Uterus (tissue), 4 donors: ENCODE results near the gene SERPINC1. TPM values are rescaled to one million over a fixed set of nuclear protein-coding genes. Genes with fewer than 3 reads are reported as not detected.

Experiments used
- DNase-seq, 2 donors: peaks; one replicate each; pipeline ENCODE4 v3.0.0-alpha.2; 2019 to 2020
- H3K27ac ChIP-seq, 2 donors: fragments of 200-600 bp; sonication (generic); 1 replicate in 1 of 2; 2 replicates in 1 of 2; pipeline ENCODE4 v1.5.1; 2016 to 2018
- H3K27me3 ChIP-seq, 2 donors: fragments of 200-600 bp; sonication (generic); one replicate each; pipeline ENCODE4 v1.5.1; 2018 to 2019; ENCODE audit warnings: control low read depth in 1 of 2
- H3K36me3 ChIP-seq, 2 donors: fragments of 200-600 bp; sonication (generic); one replicate each; pipeline ENCODE4 v1.5.1; 2019; ENCODE audit warnings: control low read depth in 1 of 2
- H3K4me1 ChIP-seq, 2 donors: fragments of 200-600 bp; sonication (generic); one replicate each; pipeline ENCODE4 v1.5.1; 2018 to 2019; ENCODE audit warnings: control low read depth in 1 of 2
- H3K4me3 ChIP-seq, 2 donors: fragments of 200-600 bp; sonication (generic); 1 replicate in 1 of 2; 2 replicates in 1 of 2; pipeline ENCODE4 v1.5.1; 2018 to 2019; ENCODE audit warnings: mild to moderate bottlenecking in 1 of 2
- H3K9me3 ChIP-seq, 2 donors: fragments of 200-600 bp; sonication (generic); one replicate each; pipeline ENCODE4 v1.5.1; 2019; ENCODE audit warnings: control low read depth in 1 of 2
- POLR2A ChIP-seq, 2 donors: fragments of 450-650 bp; IDR thresholded peaks; one replicate each; pipeline ENCODE4 v1.6.1; 2016; ENCODE audit warnings: antibody characterized with exemption in 2 of 2, mild to moderate bottlenecking in 1 of 2, moderate library complexity in 1 of 2
- intact Hi-C: fragments of 100-400 bp; cut with DNase I; formaldehyde crosslinking; loops from one replicate; pipeline ENCODE4 v1.15.1; 2023; ENCODE audit warnings: low total_unique reads
- total RNA-seq, 4 donors: library from RNA; depleted of rRNA in 3 of 4; stranded (reverse); fragments of >200 nt in 3 of 4; gene quantifications; one replicate each; pipeline versions ENCODE4 v1.1.0 to v1.2.4, GENCODE V29; 2014 to 2023
- TF ChIP-seq, protein P1 (sequence below), 4 experiments: fragments of 200-600 bp in 2 of 4; fragments of 450-650 bp in 2 of 4; sonication (generic) in 2 of 4; IDR thresholded peaks; one replicate each; pipeline ENCODE4 v1.5.1; 2016 to 2019; ENCODE audit warnings: antibody characterized with exemption in 4 of 4, mild to moderate bottlenecking in 2 of 4, moderate library complexity in 1 of 4
- donor health status: DM: yes; HTN: yes; CAD: no.

The SERPINC1 gene
- total RNA-seq, 4 donors from 2014 or later, result 1.0 TPM; not detected in 3

- Histone ChIP-seq H3K27ac (no peak overlapping the region), H3K9me3 (no peaks in the 10 kb centered on the region), H3K27me3 (no peaks in the 10 kb centered on the region), H3K4me3 (no peak overlapping the region), H3K4me1 (no peaks in the 10 kb centered on the region), H3K36me3 (no peaks in the 10 kb centered on the region)
- TF ChIP-seq, protein P1, sequence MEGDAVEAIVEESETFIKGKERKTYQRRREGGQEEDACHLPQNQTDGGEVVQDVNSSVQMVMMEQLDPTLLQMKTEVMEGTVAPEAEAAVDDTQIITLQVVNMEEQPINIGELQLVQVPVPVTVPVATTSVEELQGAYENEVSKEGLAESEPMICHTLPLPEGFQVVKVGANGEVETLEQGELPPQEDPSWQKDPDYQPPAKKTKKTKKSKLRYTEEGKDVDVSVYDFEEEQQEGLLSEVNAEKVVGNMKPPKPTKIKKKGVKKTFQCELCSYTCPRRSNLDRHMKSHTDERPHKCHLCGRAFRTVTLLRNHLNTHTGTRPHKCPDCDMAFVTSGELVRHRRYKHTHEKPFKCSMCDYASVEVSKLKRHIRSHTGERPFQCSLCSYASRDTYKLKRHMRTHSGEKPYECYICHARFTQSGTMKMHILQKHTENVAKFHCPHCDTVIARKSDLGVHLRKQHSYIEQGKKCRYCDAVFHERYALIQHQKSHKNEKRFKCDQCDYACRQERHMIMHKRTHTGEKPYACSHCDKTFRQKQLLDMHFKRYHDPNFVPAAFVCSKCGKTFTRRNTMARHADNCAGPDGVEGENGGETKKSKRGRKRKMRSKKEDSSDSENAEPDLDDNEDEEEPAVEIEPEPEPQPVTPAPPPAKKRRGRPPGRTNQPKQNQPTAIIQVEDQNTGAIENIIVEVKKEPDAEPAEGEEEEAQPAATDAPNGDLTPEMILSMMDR (IDR thresholded peaks at IDR 0.05), result no peak
- no peak for TF ChIP-seq POLR2A (IDR thresholded peaks at IDR 0.05)
- intact Hi-C loops, result no loop called here
- no peak for DNase-seq
These were observed 4.0 kb downstream of the SERPINC1 start for GRCh38 chr1:173913111-173913510.

DNA sequence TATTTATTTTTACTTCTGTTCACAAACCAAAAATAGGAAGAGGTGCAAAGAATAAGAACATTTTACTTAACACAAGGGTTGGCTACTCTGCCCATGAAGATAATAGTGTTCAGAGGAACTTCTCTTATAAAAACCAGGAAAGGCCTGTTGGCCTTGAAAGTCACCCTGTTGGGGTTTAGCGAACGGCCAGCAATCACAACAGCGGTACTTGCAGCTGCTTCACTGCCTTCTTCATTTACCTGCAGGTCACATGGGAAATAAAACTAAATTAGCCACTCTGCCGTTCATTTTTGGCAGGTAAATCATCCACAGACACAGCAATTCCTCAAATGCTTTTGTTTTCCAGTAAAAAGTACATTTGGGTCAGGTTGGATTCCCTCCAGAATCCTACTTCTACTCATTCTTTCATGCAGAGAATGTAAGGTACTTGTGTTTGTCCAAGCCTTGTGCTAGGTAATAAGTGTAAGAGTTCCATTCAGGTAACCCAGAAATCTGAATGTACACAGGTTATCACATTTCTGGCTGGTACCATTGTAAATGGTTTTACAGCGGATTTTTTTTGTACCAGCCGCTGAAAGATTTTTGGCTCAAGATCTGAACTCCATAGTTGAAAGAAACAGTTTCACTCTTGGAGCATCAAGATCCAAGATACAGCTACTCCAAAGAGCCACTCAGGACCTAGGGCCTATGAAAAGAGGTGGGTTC is 13.1 kb downstream of the SERPINC1 start:
- Histone ChIP-seq H3K4me1 (no peaks in the 10 kb centered on the region), H3K4me3 (no peak overlapping the region), H3K27ac (no peak overlapping the region), H3K9me3 (no peaks in the 10 kb centered on the region), H3K36me3 (no peaks in the 10 kb centered on the region), H3K27me3 (no peaks in the 10 kb centered on the region)
- no peak for DNase-seq
- intact Hi-C loops, result no loop called here
- TF ChIP-seq, protein P1 (IDR thresholded peaks at IDR 0.05), result no peak
- no peak for TF ChIP-seq POLR2A (IDR thresholded peaks at IDR 0.05)

DNA sequence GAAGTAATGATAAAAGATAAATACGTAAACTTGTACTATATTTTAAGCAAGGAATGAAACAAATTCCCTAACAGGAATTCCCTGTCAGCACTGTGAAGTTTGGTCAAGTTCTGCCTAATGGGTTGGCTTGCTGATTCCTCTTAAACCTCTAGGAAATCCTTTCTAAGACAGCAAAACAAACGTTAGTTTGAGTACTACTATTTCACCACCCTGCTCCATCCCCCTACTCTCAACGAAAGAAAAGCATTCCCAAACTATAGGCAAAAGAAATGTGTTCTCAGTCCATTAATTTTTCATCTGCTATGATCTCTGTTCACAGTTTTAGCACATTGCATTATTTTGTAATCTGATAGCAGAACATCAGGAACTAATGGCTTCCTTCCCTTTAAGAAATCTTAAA is 16.1 kb downstream of the SERPINC1 start:
- H3K9me3 ChIP-seq, result no peaks in the 10 kb centered on the region
- no peaks in the 10 kb centered on the region for H3K27me3 ChIP-seq
- no peaks in the 10 kb centered on the region for H3K4me1 ChIP-seq
- no peak overlapping the region for H3K27ac ChIP-seq
- H3K36me3 ChIP-seq, result no peaks in the 10 kb centered on the region
- DNase-seq, result no peak
- no peak overlapping the region for H3K4me3 ChIP-seq
- intact Hi-C loops, result no loop called here
- no peak for TF ChIP-seq POLR2A (IDR thresholded peaks at IDR 0.05)
- TF ChIP-seq, protein P1 (IDR thresholded peaks at IDR 0.05), result no peak

DNA sequence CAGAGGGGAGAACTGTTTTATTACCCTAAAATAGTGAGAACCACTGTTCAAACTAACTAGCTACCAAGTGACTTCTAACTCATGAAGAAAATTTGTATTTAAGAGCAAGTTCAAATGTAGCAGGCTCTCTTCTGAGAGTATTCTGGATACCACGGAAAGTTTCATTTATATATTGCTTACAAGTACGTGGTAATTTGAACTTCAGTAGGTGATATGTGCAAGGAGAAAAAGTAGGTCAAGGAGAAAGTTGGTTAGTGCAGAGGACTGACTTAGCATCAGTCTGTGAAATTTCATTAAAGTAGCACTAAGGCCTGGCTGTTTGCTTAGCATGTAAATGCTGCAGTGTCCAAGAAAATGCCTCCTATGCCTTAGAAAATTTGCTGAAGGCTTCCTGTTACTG is 16.7 kb downstream of the SERPINC1 start:
- no peak for DNase-seq
- Histone ChIP-seq H3K4me3 (no peak overlapping the region), H3K4me1 (no peaks in the 10 kb centered on the region), H3K36me3 (no peaks in the 10 kb centered on the region), H3K9me3 (no peaks in the 10 kb centered on the region), H3K27ac (no peak overlapping the region), H3K27me3 (no peaks in the 10 kb centered on the region)
- TF ChIP-seq, protein P1 (IDR thresholded peaks at IDR 0.05), result no peak
- no peak for TF ChIP-seq POLR2A (IDR thresholded peaks at IDR 0.05)
- intact Hi-C loops, result no loop called here

- no peak for TF ChIP-seq POLR2A (IDR thresholded peaks at IDR 0.05)
- TF ChIP-seq, protein P1 (IDR thresholded peaks at IDR 0.05), result no peak
- DNase-seq, result no peak
- no peaks in the 10 kb centered on the region for H3K4me1 ChIP-seq
- H3K27me3 ChIP-seq, result no peaks in the 10 kb centered on the region
- intact Hi-C loops, result no loop called here
- no peak overlapping the region for H3K4me3 ChIP-seq
- no peaks in the 10 kb centered on the region for H3K36me3 ChIP-seq
- H3K27ac ChIP-seq, result no peak overlapping the region
- no peaks in the 10 kb centered on the region for H3K9me3 ChIP-seq
These were observed 22.9 kb downstream of the SERPINC1 start for GRCh38 chr1:173894189-173894588.
